Myometrial cell (primary cell): Measurements from ENCODE around the gene NADK2. TPM values are rescaled to one million over a fixed set of nuclear protein-coding genes. Genes with fewer than 3 reads are reported as not detected.

Source experiments
- total RNA-seq: library from RNA; depleted of rRNA; stranded (reverse); fragments of >200 nt; gene quantifications from 2 replicates; pipeline ENCODE4 v1.2.3, GENCODE V29; 2015

Gene NADK2
- total RNA-seq: 20.0 and 21.0 TPM in 2 replicates

DNA sequence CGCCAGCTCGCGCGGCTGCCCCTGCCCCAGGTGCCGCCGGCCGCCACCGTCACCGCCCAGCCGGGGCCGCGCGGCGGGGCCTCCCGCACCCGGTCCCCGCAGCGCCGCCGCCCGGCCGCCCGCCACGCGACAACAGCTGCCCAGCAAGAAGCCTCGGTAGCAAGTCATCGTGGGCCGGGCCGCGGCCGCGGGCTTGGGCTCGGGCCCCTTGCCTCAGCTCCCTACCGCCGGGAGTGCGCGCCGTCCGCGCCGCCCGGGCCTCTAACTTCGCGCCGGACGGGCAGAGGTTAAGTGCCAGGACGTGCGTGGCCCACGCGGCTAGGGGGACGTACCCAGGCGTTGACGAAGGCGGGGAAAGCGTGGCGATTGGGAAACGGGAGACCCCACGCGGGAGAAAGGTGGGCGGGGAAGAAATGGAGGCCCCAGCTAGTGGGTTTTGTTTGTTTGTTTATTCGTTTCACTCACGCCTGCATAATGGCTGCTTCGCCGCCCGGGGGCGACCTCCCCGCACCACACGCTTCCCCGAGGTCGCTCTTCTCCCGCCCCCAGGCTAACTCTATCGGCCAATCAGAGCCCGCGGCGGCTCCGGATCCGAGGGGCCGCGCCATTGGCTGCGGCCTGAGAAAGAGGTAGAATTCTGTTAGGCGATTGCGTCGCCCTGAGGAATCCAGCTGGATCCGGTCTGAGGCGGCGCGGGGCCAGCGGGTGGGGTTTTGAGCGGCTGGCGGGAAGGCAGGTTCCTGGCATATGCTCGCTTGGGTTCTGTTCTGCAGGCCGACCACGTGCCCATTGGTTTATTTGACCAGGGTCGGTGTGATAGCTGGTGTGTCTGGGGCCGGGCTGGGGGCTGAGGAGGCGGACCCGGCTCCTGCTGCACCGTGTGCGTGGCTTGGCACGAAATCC is at the start of gene NADK2:
Gene NADK2, minus strand, starts transcription at position 295 of the 903 bp plus-strand sequence. Its CDS starts 127 bp downstream, at position 168.

DNA sequence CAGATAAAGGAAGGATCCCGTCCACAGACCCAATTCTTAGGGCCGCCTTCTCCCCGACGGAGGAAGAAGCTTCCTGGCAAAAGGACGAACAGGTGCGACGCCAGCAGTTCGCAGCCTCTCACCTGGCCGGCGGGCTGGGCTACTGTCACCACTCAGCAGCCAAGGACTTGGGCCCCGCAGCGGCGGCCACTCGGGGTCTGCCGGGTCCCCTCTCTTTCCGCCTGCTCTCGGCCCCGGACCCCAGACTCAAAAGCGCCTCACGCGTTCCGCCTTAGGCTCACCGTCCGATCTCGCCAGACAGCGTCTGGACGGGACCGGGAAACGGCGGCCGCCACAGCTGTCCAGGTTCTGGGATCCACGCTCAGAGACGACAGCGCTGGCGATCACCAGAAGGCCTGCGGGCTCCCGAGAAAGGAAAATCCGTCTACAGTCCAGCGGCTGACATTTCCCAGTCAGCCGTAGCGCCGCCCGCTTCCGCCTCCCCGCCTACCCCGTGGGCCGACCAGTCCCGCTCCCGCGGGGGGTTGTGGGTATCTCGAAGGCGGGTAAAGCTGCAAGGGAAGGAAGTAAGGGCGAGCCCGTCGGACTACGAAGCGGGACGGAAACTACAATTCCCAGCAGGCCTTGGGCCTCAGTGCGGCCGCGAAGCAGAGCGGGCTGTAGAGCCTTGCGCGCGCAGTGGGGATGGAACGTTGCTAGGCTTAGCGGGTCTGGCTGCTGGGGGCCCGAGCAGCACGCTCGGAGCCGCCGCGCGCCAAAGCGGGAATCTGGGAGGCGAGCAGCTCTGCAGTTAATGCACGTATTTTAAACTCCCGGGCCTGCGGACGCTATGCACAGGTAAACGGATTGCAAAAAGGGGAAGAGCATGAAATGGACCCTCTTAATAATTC is 90.0 kb downstream of the NADK2 start, which contains the start of the genes LMBRD2 and SKP2:
Gene LMBRD2, minus strand, starts transcription at position 454 of the 890 bp plus-strand sequence. CDS start 8,538 bp downstream, outside the sequence.
Gene SKP2, plus strand, starts transcription at position 678 of the 890 bp plus-strand sequence. Its CDS starts 152 bp downstream, at position 830.

Other genes starting within 250 kb of the NADK2 start
- not detected in 2 replicates for gene UGT3A2, start 175.0 kb downstream of the NADK2 start, total RNA-seq
- gene LMBRD2, start 90.0 kb downstream of the NADK2 start, total RNA-seq: 6.6 and 8.5 TPM in 2 replicates
- 28.2 and 28.3 TPM in 2 replicates for gene SKP2, start 89.8 kb downstream of the NADK2 start, total RNA-seq
- not detected in 2 replicates for gene RANBP3L, start 60.0 kb upstream of the NADK2 start, total RNA-seq